Liver (tissue), 3 donors: ENCODE data around the gene GRM2.

Source experiments
- ATF3 ChIP-seq: IDR thresholded peaks from 2 replicates; pipeline ENCODE4 v1.6.1; 2016; ENCODE audit warnings: antibody characterized with exemption
- CTCF ChIP-seq: fragments of 150-350 bp; IDR thresholded peaks from 2 replicates; pipeline ENCODE4 v1.5.1; 2017; ENCODE audit warnings: improper control_type of control experiment, low read depth, low read length; ENCODE audit not compliant: missing input control
- GABPA ChIP-seq, 2 donors: IDR thresholded peaks in 1 of 2; conservative IDR thresholded peaks in 1 of 2; 2 replicates each; pipeline ENCODE4 v1.6.1; 2016; ENCODE audit warnings: antibody characterized with exemption in 2 of 2, mild to moderate bottlenecking in 1 of 2, moderate library complexity in 1 of 2
- HNF4A ChIP-seq, 2 donors: conservative IDR thresholded peaks; 2 replicates each; pipeline ENCODE4 v1.6.1; 2016; ENCODE audit warnings: antibody characterized with exemption in 2 of 2, mild to moderate bottlenecking in 2 of 2
- JUND ChIP-seq, 2 donors: IDR thresholded peaks; 2 replicates each; pipeline ENCODE4 v1.6.1; 2016; ENCODE audit warnings: antibody characterized with exemption in 2 of 2
- MAX ChIP-seq: IDR thresholded peaks from 2 replicates; pipeline ENCODE4 v1.6.1; 2016; ENCODE audit warnings: antibody characterized with exemption
- RAD21 ChIP-seq, 2 donors: IDR thresholded peaks; 2 replicates each; pipeline ENCODE4 v1.6.1; 2016; ENCODE audit warnings: antibody characterized with exemption in 2 of 2, mild to moderate bottlenecking in 2 of 2
- donor health status: healthy.
- donor health status: healthy.

GRCh38 chr3:51706788-51707731 lies at the start of gene GRM2:
- TF ChIP-seq JUND (IDR thresholded peaks at IDR 0.05) (no peak), RAD21 (IDR thresholded peaks at IDR 0.05) (no peak), HNF4A (conservative IDR thresholded peaks at IDR 0.05) (no peak), CTCF (no peak), GABPA (IDR thresholded peaks at IDR 0.05 in 1 of 2, conservative IDR thresholded peaks at IDR 0.05 in 1 of 2) (no peak), MAX (no peak), ATF3 (no peak)
